ENCODE measurements around the gene KCNH6.

- TF ChIP-seq CTCF (conservative IDR thresholded peaks at IDR 0.05; ENCODE audit: low read depth, low read length) (no peak), EZH2 (IDR thresholded peaks at IDR 0.05; ENCODE audit: borderline replicate concordance, low read depth, low read length, poor library complexity, severe bottlenecking) (no peak)
These were observed 64.6 kb downstream of the KCNH6 start for GRCh38 chr17:63587770-63588169.

All from A673 (cell line).